D721Med (cell line): ENCODE data around the gene GBE1.

Source experiments
- DNase-seq: peaks from one replicate; pipeline ENCODE4 v3.0.0; 2011; ENCODE audit warnings: low spot score; ENCODE audit not compliant: insufficient read length
- FAIRE-seq: peaks from 2 replicates; lab custom pipeline; 2011; peaks lifted over from hg19 to GRCh38; lab: Jason Lieb, UNC
- TF ChIP-seq, protein P1 (sequence below): IDR thresholded peaks from 2 replicates; pipeline ENCODE4 v1.5.1; 2012; ENCODE audit warnings: mild to moderate bottlenecking, control low read depth; ENCODE audit not compliant: insufficient read depth; ENCODE audit errors: missing control alignments

Gene GBE1

GRCh38 chr3:81760924-81761903 lies at the start of gene GBE1:
Gene GBE1 (minus strand): TSS chr3:81761645. CDS start chr3:81761517, 128 bp downstream.
- DNase-seq: peak; percentile 72
- FAIRE-seq: no peak
- TF ChIP-seq, protein P1, sequence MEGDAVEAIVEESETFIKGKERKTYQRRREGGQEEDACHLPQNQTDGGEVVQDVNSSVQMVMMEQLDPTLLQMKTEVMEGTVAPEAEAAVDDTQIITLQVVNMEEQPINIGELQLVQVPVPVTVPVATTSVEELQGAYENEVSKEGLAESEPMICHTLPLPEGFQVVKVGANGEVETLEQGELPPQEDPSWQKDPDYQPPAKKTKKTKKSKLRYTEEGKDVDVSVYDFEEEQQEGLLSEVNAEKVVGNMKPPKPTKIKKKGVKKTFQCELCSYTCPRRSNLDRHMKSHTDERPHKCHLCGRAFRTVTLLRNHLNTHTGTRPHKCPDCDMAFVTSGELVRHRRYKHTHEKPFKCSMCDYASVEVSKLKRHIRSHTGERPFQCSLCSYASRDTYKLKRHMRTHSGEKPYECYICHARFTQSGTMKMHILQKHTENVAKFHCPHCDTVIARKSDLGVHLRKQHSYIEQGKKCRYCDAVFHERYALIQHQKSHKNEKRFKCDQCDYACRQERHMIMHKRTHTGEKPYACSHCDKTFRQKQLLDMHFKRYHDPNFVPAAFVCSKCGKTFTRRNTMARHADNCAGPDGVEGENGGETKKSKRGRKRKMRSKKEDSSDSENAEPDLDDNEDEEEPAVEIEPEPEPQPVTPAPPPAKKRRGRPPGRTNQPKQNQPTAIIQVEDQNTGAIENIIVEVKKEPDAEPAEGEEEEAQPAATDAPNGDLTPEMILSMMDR: peak; percentile 22

DNA sequence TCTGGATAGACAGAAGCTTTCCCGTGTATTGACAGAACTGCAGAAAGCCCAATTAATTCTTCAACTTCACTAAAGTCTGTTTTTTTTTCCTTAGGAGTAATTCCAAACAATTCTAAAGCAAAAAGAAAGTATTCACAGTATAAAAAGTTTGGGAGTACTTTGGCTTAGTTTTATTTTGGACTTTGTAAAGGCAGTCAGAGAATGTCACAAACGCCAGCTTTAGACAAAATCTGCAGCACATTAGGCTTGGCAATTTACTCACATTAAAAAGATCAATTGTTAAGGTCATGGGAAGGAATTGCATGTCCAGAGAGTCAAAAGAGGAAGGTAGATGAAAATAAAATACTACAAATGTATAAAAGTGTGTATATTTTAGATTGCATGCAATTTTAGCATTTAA lies 47.5 kb upstream of the GBE1 start:
- DNase-seq (no peak), FAIRE-seq (no peak)
- TF ChIP-seq, protein P1: no peak

- FAIRE-seq (no peak), DNase-seq (no peak)
- TF ChIP-seq, protein P1: no peak
Observed at GRCh38 chr3:81799403-81799802, 38.0 kb upstream of the GBE1 start.

DNA sequence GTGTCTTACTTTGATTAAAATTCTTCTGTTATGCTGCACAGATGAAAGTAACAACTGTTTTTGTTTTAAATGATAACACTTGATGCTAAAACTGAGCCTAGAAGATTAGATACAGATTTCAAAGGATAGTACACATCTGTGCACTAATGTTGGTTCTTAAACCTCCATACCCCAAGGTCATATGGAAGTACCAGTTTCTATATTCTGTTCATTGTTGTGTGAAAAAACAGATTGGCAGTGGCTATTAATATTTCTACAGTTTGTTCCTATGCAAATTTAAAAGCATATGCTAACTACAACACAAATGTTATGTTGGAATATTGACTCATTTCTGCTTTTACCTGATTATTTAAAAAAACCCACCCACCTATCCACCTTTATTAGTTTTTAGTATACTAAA lies 32.0 kb upstream of the GBE1 start:
- FAIRE-seq (peak; percentile 77), DNase-seq (no peak)
- TF ChIP-seq, protein P1: no peak

GRCh38 chr3:81790117-81790516 lies 28.7 kb upstream of the GBE1 start:
- TF ChIP-seq, protein P1: no peak
- DNase-seq: no peak
- FAIRE-seq: no peak

- TF ChIP-seq, protein P1: no peak
- FAIRE-seq (no peak), DNase-seq (no peak)
Observed at GRCh38 chr3:81789691-81790090, 28.2 kb upstream of the GBE1 start.

- no peak for FAIRE-seq
Observed at GRCh38 chr3:81788610-81789009, 27.2 kb upstream of the GBE1 start.

More at GRCh38 chr3:81788610-81789009, 27.2 kb upstream of the GBE1 start:
- TF ChIP-seq, protein P1: no peak
- no peak for DNase-seq
